Right ventricle myocardium inferior (tissue), 1 donor: ENCODE results near the gene SLC25A3. TPM values are rescaled to one million over a fixed set of nuclear protein-coding genes. Genes with fewer than 3 reads are reported as not detected.
"Not testable (repeated sequence)": the region's sequence is repeated elsewhere in the genome, so short reads cannot be mapped to it uniquely, and the experiment has no call there.

Experiments
- ATAC-seq: fragments of 200-7000 bp; cut with Tn5 transposase; one replicate; pipeline ENCODE4 v1.9.1; 2020; ENCODE audit warnings: mild to moderate bottlenecking, moderate library complexity
- DNase-seq: peaks from one replicate; pipeline ENCODE4 v3.0.0; 2021; ENCODE audit errors: missing footprints
- intact Hi-C: fragments of 100-400 bp; cut with DNase I; formaldehyde crosslinking; loops from one replicate; pipeline ENCODE4 v1.11.0; 2022
- long read RNA-seq: library from polyadenylated mRNA; unstranded; transcript quantifications from one replicate; pipeline ENCODE4 v2.0.0, GENCODE V29; 2021
- total RNA-seq: library from RNA; stranded (reverse); fragmentation: NEBNext Ultra II Directional; extraction: Animal tissue kit (Norgen Biotek cat#: 25700); gene quantifications from one replicate; pipeline ENCODE4 v1.2.1, GENCODE V29; 2021
- donor health status: DM: no; HTN: yes; CAD: no; lungs with severe emphysema.

SLC25A3 gene
- 1,790 TPM for total RNA-seq
- long read RNA-seq, full-length matches to known transcripts, result 713 of 785 reads
- long read RNA-seq, partial matches to known transcripts, result 67 of 785 reads
- long read RNA-seq, other reads (novel, unspliced or antisense), result 5 of 785 reads

GRCh38 chr12:98593351-98594049 lies at the start of gene SLC25A3:
TSS of gene SLC25A3 (plus strand) at chr12:98593686. CDS start at chr12:98593979, 293 bp downstream.
- DNase-seq, result peak; percentile 99
- intact Hi-C loops, result loop anchor here (2.0 kb wide), 1 partner anchor 51 kb away; the partner anchor contains the start of genes APAF1 and IKBIP
- peak; percentile 99 for ATAC-seq

- no peak for DNase-seq
- ATAC-seq, result no peak
- intact Hi-C loops, result no loop called here
These were observed 49.8 kb upstream of the SLC25A3 start for GRCh38 chr12:98543701-98544100.

- no peak for DNase-seq
- ATAC-seq, result no peak
- intact Hi-C loops, result no loop called here
These were observed 48.7 kb upstream of the SLC25A3 start for GRCh38 chr12:98544751-98545150.

- no peak for DNase-seq
- intact Hi-C loops, result no loop called here
- ATAC-seq, result no peak
These were observed 43.9 kb upstream of the SLC25A3 start for GRCh38 chr12:98549371-98550110.

GRCh38 chr12:98551787-98552186 lies 41.7 kb upstream of the SLC25A3 start:
- intact Hi-C loops, result no loop called here
- no peak for ATAC-seq

GRCh38 chr12:98558097-98558496 lies 35.4 kb upstream of the SLC25A3 start:
- ATAC-seq, DNase-seq, intact Hi-C loops: not testable (repeated sequence)

More at GRCh38 chr12:98551787-98552186, 41.7 kb upstream of the SLC25A3 start:
- DNase-seq, result no peak

- ATAC-seq (no peak), DNase-seq (no peak)
- intact Hi-C loops, result no loop called here
These were observed 33.8 kb upstream of the SLC25A3 start for GRCh38 chr12:98559666-98560065.

- DNase-seq (no peak), ATAC-seq (no peak)
- intact Hi-C loops, result no loop called here
These were observed 31.6 kb upstream of the SLC25A3 start for GRCh38 chr12:98561846-98562245.

- DNase-seq (no peak), ATAC-seq (no peak)
- intact Hi-C loops, result no loop called here
These were observed 21.5 kb upstream of the SLC25A3 start for GRCh38 chr12:98572010-98572409.

GRCh38 chr12:98574110-98574509 lies 19.4 kb upstream of the SLC25A3 start:
- DNase-seq, result no peak
- no peak for ATAC-seq
- intact Hi-C loops, result no loop called here

GRCh38 chr12:98575013-98575412 lies 18.5 kb upstream of the SLC25A3 start:
- DNase-seq, result no peak
- ATAC-seq, result no peak
- intact Hi-C loops, result no loop called here

- ATAC-seq, intact Hi-C loops, DNase-seq: not testable (repeated sequence)
These were observed 16.7 kb upstream of the SLC25A3 start for GRCh38 chr12:98576795-98577194.

- intact Hi-C loops, result no loop called here
- DNase-seq, result no peak
- no peak for ATAC-seq
These were observed 15.1 kb upstream of the SLC25A3 start for GRCh38 chr12:98578392-98578791.

- DNase-seq, result no peak
- no peak for ATAC-seq
- intact Hi-C loops, result no loop called here
These were observed 14.7 kb upstream of the SLC25A3 start for GRCh38 chr12:98578821-98579220.

GRCh38 chr12:98579347-98579746 lies 14.1 kb upstream of the SLC25A3 start:
- DNase-seq (no peak), ATAC-seq (no peak)
- intact Hi-C loops, result no loop called here

GRCh38 chr12:98579835-98580234 lies 13.7 kb upstream of the SLC25A3 start:
- intact Hi-C loops, result no loop called here
- ATAC-seq, result no peak
- DNase-seq, result no peak

- intact Hi-C loops, result no loop called here
- ATAC-seq (no peak), DNase-seq (no peak)
These were observed 12.8 kb upstream of the SLC25A3 start for GRCh38 chr12:98580695-98581094.

GRCh38 chr12:98581101-98581500 lies 12.4 kb upstream of the SLC25A3 start:
- ATAC-seq (no peak), DNase-seq (no peak)
- intact Hi-C loops, result no loop called here

GRCh38 chr12:98582093-98582492 lies 11.4 kb upstream of the SLC25A3 start:
- no peak for ATAC-seq
- DNase-seq, result no peak
- intact Hi-C loops, result no loop called here

GRCh38 chr12:98587084-98587483 lies 6.4 kb upstream of the SLC25A3 start:
- DNase-seq (no peak), ATAC-seq (no peak)
- intact Hi-C loops, result no loop called here
